ENCODE results near the gene DIS3L2.
"Not testable (repeated sequence)": the region's sequence is repeated elsewhere in the genome, so short reads cannot be mapped to it uniquely, and the experiment has no call there.

The DIS3L2 gene

DNA sequence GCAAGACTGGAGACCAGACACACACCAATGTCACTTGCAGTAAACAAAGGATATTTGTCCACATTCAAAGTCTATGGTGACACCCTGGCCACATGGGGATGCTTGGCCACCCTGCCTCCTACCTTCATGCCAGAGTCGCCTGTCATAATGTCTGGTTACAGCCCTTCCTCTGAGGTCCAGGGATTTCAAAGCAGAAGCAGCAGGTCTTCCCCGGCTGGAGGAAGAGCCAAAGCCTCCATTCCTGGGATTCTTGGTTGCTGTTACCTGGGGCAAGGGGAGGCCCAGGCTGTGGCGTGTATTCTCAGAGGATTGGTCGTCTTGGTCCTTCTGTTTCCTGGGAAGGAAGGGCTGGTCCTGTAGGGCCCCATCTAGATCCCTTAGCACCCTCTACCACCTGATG lies 414.7 kb downstream of the DIS3L2 start:
- Histone ChIP-seq H3K4me3 (ENCODE audit: low read length) (no peak overlapping the region), H2AFZ (ENCODE audit: low read depth, low read length) (no peak overlapping the region), H4K20me1 (ENCODE audit: insufficient read depth, low read length) (no peaks in the 10 kb centered on the region), H3K9me3 (ENCODE audit: insufficient read depth, low read length) (no peaks in the 10 kb centered on the region), H3K79me2 (ENCODE audit: low read length) (no peaks in the 10 kb centered on the region), H3K36me3 (replicated peaks; ENCODE audit: low read depth, low read length) (no peaks in the 10 kb centered on the region), H3K9ac (ENCODE audit: low read length) (no peak overlapping the region), H3K27ac (ENCODE audit: low read length) (no peak overlapping the region), H3K27me3 (ENCODE audit: low read depth, low read length) (no peaks in the 10 kb centered on the region), H3K4me2 (ENCODE audit: low read length) (no peak overlapping the region), H3K4me1 (ENCODE audit: low read length) (no peaks in the 10 kb centered on the region)
- TF ChIP-seq, protein P1, sequence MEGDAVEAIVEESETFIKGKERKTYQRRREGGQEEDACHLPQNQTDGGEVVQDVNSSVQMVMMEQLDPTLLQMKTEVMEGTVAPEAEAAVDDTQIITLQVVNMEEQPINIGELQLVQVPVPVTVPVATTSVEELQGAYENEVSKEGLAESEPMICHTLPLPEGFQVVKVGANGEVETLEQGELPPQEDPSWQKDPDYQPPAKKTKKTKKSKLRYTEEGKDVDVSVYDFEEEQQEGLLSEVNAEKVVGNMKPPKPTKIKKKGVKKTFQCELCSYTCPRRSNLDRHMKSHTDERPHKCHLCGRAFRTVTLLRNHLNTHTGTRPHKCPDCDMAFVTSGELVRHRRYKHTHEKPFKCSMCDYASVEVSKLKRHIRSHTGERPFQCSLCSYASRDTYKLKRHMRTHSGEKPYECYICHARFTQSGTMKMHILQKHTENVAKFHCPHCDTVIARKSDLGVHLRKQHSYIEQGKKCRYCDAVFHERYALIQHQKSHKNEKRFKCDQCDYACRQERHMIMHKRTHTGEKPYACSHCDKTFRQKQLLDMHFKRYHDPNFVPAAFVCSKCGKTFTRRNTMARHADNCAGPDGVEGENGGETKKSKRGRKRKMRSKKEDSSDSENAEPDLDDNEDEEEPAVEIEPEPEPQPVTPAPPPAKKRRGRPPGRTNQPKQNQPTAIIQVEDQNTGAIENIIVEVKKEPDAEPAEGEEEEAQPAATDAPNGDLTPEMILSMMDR (IDR thresholded peaks at IDR 0.05; ENCODE audit: low read depth, low read length), result no peak
- TF ChIP-seq EZH2phosphoT487 (IDR thresholded peaks at IDR 0.05; ENCODE audit: low read depth), result no peak

DNA sequence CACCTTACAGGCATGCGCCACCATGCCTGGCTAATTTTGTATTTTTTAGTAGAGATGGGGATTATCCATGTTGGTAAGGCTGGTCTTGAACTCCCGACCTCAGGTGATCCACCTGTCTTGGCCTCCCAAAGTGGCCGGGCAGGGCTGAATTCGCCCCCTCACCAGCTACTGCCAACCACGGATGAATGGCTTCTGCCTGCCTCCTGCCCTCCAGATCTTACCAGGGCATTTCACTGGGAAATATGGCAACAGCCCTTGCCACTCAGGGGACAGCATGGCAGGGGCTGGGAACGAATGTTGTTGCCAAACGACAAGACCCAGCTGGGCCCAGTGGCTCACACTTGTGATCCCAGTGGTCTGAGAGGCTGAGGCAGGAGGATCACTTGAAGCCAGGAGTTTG lies 415.2 kb downstream of the DIS3L2 start:
- Histone ChIP-seq H2AFZ (ENCODE audit: low read depth, low read length) (no peak overlapping the region), H3K79me2 (ENCODE audit: low read length) (no peaks in the 10 kb centered on the region), H3K4me3 (ENCODE audit: low read length) (no peak overlapping the region), H3K9me3 (ENCODE audit: insufficient read depth, low read length) (no peaks in the 10 kb centered on the region), H3K4me2 (ENCODE audit: low read length) (no peak overlapping the region), H3K36me3 (replicated peaks; ENCODE audit: low read depth, low read length) (no peaks in the 10 kb centered on the region), H3K4me1 (ENCODE audit: low read length) (no peaks in the 10 kb centered on the region), H3K27ac (ENCODE audit: low read length) (no peak overlapping the region), H4K20me1 (ENCODE audit: insufficient read depth, low read length) (no peaks in the 10 kb centered on the region), H3K9ac (ENCODE audit: low read length) (no peak overlapping the region), H3K27me3 (ENCODE audit: low read depth, low read length) (no peaks in the 10 kb centered on the region)
- TF ChIP-seq, protein P1 (IDR thresholded peaks at IDR 0.05; ENCODE audit: low read depth, low read length), result no peak
- TF ChIP-seq EZH2phosphoT487 (IDR thresholded peaks at IDR 0.05; ENCODE audit: low read depth), result no peak

DNA sequence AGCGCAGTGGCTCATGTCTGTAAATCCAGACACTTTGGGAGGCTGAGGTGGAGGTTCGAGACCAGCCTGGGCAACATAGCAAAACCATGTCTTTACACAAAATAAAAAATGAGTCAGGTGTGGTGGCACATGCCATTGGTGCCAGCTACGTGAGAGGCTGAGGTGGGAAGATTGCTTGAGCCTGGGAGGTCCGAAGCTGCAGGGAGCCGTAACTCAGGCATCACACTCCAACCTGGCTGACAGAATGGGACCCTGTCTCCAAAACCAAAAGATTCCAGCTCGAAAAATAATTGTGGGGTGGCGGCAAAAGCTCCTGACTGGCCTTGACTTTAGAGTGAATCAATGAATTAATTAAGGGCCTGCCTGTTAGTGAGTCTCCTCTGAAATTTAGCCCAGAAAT lies 415.8 kb downstream of the DIS3L2 start:
- Histone ChIP-seq H3K9ac (ENCODE audit: low read length) (no peak overlapping the region), H3K4me3 (ENCODE audit: low read length) (no peak overlapping the region), H2AFZ (ENCODE audit: low read depth, low read length) (no peak overlapping the region), H3K4me2 (ENCODE audit: low read length) (no peak overlapping the region), H3K27me3 (ENCODE audit: low read depth, low read length) (no peaks in the 10 kb centered on the region), H4K20me1 (ENCODE audit: insufficient read depth, low read length) (no peaks in the 10 kb centered on the region), H3K27ac (ENCODE audit: low read length) (no peak overlapping the region), H3K4me1 (ENCODE audit: low read length) (no peaks in the 10 kb centered on the region), H3K9me3 (ENCODE audit: insufficient read depth, low read length) (no peaks in the 10 kb centered on the region), H3K36me3 (replicated peaks; ENCODE audit: low read depth, low read length) (no peaks in the 10 kb centered on the region), H3K79me2 (ENCODE audit: low read length) (no peaks in the 10 kb centered on the region)
- TF ChIP-seq, protein P1 (IDR thresholded peaks at IDR 0.05; ENCODE audit: low read depth, low read length), result no peak
- TF ChIP-seq EZH2phosphoT487 (IDR thresholded peaks at IDR 0.05; ENCODE audit: low read depth), result no peak

DNA sequence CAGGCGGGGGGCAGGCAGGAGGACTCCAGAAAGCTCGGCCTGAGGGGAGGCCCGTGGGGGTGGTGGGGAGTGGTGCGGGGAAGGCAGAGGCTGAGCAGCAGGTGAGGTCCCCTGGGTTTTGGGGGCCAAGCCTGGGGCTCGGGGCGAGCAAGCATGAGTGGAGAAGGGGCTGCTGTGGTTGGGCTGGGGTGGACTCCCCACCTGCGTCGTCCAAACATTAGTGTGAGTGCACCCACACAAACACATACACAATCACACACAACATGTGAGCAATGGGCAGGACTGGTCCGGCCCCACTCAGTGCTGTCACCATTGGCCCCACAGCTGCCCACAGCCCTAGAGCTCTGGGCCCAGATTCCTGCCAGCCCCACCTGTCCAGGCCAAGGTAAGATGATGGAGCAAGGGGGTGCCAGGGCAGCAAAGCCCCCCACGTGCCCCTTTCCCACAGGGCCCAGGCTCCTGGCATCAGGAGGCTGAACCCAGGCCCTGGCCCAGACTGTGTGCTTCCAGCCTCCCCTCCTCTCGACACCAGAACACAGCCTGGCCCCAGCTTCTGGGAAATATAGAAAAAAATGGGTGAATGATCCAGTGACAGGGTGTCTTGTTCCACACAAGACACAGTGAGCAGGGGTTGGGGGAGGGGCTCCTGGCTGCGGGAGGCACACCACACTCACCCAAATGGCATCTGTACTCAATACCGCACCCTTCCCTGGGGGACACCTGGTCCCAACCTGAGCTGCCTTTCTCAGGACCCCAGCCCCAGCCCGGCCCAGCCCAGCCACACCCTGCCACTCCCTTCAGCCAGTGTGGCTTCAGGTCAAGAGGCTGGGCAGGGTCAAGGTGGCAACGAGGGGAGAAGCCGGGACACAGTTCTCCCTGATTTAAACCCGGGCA lies 416.6 kb downstream of the DIS3L2 start:
- no peak overlapping the region for H3K27ac ChIP-seq (ENCODE audit: low read length)
- no peaks in the 10 kb centered on the region for H4K20me1 ChIP-seq (ENCODE audit: insufficient read depth, low read length)

GRCh38 chr2:232378735-232379151 lies 417.2 kb downstream of the DIS3L2 start, which contains the start of gene ALPP:
Gene ALPP (plus strand): TSS chr2:232378751. CDS start chr2:232378803, 52 bp downstream.
- H3K4me3 ChIP-seq (ENCODE audit: low read length); H3K79me2 ChIP-seq (ENCODE audit: low read length); H2AFZ ChIP-seq (ENCODE audit: low read depth, low read length); H4K20me1 ChIP-seq (ENCODE audit: insufficient read depth, low read length); H3K27me3 ChIP-seq (ENCODE audit: low read depth, low read length); H3K27ac ChIP-seq (ENCODE audit: low read length); H3K9ac ChIP-seq (ENCODE audit: low read length); H3K36me3 ChIP-seq (replicated peaks; ENCODE audit: low read depth, low read length); H3K9me3 ChIP-seq (ENCODE audit: insufficient read depth, low read length); H3K4me2 ChIP-seq (ENCODE audit: low read length); H3K4me1 ChIP-seq (ENCODE audit: low read length): not testable (repeated sequence)

More for the DNA sequence above, 416.6 kb downstream of the DIS3L2 start:
- TF ChIP-seq EZH2phosphoT487 (IDR thresholded peaks at IDR 0.05; ENCODE audit: low read depth), result no peak
- TF ChIP-seq, protein P1 (IDR thresholded peaks at IDR 0.05; ENCODE audit: low read depth, low read length), result no peak
- H3K9ac ChIP-seq (ENCODE audit: low read length), result no peak overlapping the region
- H3K9me3 ChIP-seq (ENCODE audit: insufficient read depth, low read length), result no peaks in the 10 kb centered on the region
- no peaks in the 10 kb centered on the region for H3K4me1 ChIP-seq (ENCODE audit: low read length)
- no peak overlapping the region for H2AFZ ChIP-seq (ENCODE audit: low read depth, low read length)
- no peaks in the 10 kb centered on the region for H3K27me3 ChIP-seq (ENCODE audit: low read depth, low read length)
- H3K4me2 ChIP-seq (ENCODE audit: low read length), result no peak overlapping the region
- no peaks in the 10 kb centered on the region for H3K79me2 ChIP-seq (ENCODE audit: low read length)
- H3K36me3 ChIP-seq (replicated peaks; ENCODE audit: low read depth, low read length), result no peaks in the 10 kb centered on the region
- H3K4me3 ChIP-seq (ENCODE audit: low read length), result no peak overlapping the region

Measured in OCI-LY3 (cell line).